ENCODE results near the gene ZC3H8.
"Not testable (repeated sequence)": the region's sequence is repeated elsewhere in the genome, so short reads cannot be mapped to it uniquely, and the experiment has no call there.

The ZC3H8 gene

GRCh38 chr2:112217854-112218253 is 37.0 kb downstream of the ZC3H8 start:
- no peak overlapping the region for H3K27ac ChIP-seq (ENCODE audit: low read length)
- H3K27me3 ChIP-seq (ENCODE audit: low read depth, low read length), result no peaks in the 10 kb centered on the region
- H3K9me3 ChIP-seq (ENCODE audit: control insufficient read depth in 1 of 2, low read length in 2 of 2), result no peaks in the 10 kb centered on the region
- no peak overlapping the region for H3K4me3 ChIP-seq (ENCODE audit: low read depth in 1 of 2, low read length in 2 of 2)
- H3K36me3 ChIP-seq (ENCODE audit: control insufficient read depth in 1 of 2, insufficient read depth in 2 of 2, low read length in 2 of 2), result peaks cover 3 to 7% of the 10 kb centered on the region in 2 donors
- H3K4me1 ChIP-seq (ENCODE audit: control insufficient read depth in 1 of 2, insufficient read depth in 2 of 2, low read length in 2 of 2), result no peaks in the 10 kb centered on the region

DNA sequence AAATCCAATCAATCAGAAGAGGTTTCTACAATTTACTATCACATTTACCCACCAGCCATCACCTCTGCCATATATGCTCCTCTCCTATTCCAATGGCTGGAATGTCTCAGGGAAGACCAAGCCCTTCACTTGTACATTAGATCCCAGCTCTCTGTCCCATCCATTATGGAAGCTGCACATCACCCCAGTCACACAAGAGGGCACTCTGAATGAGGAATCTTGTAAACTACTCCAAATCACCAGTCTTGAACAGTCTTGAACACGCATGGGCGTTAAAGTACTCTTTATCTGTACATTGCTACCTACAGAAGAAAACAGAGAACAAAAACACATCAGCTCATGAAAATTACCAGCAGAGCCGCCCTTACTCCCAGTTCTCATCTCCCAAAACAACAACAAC is 38.7 kb downstream of the ZC3H8 start:
- Histone ChIP-seq H3K9me3 (ENCODE audit: control insufficient read depth in 1 of 2, low read length in 2 of 2) (no peaks in the 10 kb centered on the region), H3K27me3 (ENCODE audit: low read depth, low read length) (no peaks in the 10 kb centered on the region), H3K4me3 (ENCODE audit: low read depth in 1 of 2, low read length in 2 of 2) (no peak overlapping the region), H3K27ac (ENCODE audit: low read length) (no peak overlapping the region), H3K4me1 (ENCODE audit: control insufficient read depth in 1 of 2, insufficient read depth in 2 of 2, low read length in 2 of 2) (no peaks in the 10 kb centered on the region), H3K36me3 (ENCODE audit: control insufficient read depth in 1 of 2, insufficient read depth in 2 of 2, low read length in 2 of 2) (peaks cover 6 to 13% of the 10 kb centered on the region in 2 donors)

DNA sequence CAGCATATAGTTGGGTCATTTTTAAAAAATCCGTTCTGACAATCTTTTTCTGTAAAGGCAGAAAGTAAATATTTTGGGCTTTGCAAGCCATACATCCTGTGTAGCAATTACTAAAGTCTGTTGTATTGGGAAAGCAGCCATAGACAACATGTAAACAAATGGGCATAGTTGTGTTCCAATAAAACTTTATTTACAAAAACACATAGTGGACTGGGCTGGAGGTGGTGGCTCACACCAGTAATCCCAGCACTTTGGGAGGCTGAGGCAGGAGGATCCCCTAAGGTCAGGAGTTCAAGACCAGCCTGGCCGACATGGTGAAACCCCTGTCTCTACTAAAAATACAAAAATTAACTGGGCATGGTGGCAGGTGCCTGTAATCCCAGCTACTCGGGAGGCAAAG is 46.9 kb downstream of the ZC3H8 start:
- H3K4me1 ChIP-seq (ENCODE audit: control insufficient read depth in 1 of 2, insufficient read depth in 2 of 2, low read length in 2 of 2); H3K36me3 ChIP-seq (ENCODE audit: control insufficient read depth in 1 of 2, insufficient read depth in 2 of 2, low read length in 2 of 2); H3K9me3 ChIP-seq (ENCODE audit: control insufficient read depth in 1 of 2, low read length in 2 of 2); H3K27ac ChIP-seq (ENCODE audit: low read length); H3K27me3 ChIP-seq (ENCODE audit: low read depth, low read length); H3K4me3 ChIP-seq (ENCODE audit: low read depth in 1 of 2, low read length in 2 of 2): not testable (repeated sequence)

DNA sequence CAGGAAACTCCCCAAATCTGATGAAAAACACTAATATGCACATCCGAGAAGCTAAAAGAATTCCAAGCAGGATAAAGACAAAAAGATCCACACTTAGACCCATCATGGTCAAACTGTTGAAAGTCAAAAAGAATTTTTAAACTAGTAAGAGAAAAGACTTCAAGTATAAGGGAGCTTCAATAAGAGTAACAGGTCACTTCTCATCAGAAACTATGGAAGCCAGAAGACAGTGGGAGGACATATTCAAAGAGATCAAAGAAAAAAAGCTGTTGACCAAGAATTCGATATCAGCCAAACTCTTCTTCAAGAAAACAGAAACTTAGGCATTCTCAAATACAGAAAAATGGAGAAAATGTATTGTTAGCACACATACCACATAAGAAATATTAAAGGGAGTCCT is 50.4 kb downstream of the ZC3H8 start:
- Histone ChIP-seq H3K9me3 (ENCODE audit: control insufficient read depth in 1 of 2, low read length in 2 of 2) (peaks cover 0 to 9% of the 10 kb centered on the region in 2 donors), H3K27ac (ENCODE audit: low read length) (no peak overlapping the region), H3K4me3 (ENCODE audit: low read depth in 1 of 2, low read length in 2 of 2) (no peak overlapping the region), H3K36me3 (ENCODE audit: control insufficient read depth in 1 of 2, insufficient read depth in 2 of 2, low read length in 2 of 2) (no peaks in the 10 kb centered on the region), H3K4me1 (ENCODE audit: control insufficient read depth in 1 of 2, insufficient read depth in 2 of 2, low read length in 2 of 2) (no peaks in the 10 kb centered on the region), H3K27me3 (ENCODE audit: low read depth, low read length) (no peaks in the 10 kb centered on the region)

DNA sequence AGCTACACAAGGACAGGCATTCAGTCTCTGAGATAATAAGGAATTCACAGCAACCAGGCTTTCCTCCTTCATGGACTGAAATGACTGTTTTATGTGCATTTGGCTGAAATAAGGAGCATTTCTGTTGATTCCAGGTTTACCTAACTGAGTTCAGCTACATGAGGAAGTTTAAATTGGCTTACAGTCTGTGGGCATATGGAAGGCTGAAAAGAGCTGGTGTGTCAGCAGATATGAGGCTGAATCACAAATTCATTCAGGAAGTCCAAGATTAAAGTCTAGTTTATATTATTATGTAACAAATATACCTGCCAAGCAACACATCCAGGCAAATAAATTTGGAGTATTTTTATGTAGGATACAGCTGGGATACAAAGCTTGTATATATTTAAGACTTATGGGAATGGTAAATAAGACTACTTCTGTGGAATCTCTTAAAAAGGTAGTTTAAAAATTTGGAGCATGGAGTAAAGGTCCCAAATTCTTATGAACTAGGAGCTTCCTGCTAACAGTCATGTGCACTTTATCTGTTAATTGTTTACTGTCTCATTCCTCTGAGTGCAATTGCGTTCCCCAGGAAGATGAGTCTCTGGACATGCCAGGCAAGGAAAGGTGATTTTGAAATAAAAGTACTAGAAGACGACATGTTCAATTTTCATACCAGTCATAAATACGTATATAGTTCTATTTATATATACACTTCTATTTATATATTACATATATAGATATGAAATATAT is 53.0 kb downstream of the ZC3H8 start:
- Histone ChIP-seq H3K4me3 (ENCODE audit: low read depth in 1 of 2, low read length in 2 of 2) (no peak overlapping the region), H3K27me3 (ENCODE audit: low read depth, low read length) (no peaks in the 10 kb centered on the region), H3K4me1 (ENCODE audit: control insufficient read depth in 1 of 2, insufficient read depth in 2 of 2, low read length in 2 of 2) (no peaks in the 10 kb centered on the region), H3K9me3 (ENCODE audit: control insufficient read depth in 1 of 2, low read length in 2 of 2) (peaks cover 0 to 7% of the 10 kb centered on the region in 2 donors), H3K36me3 (ENCODE audit: control insufficient read depth in 1 of 2, insufficient read depth in 2 of 2, low read length in 2 of 2) (no peaks in the 10 kb centered on the region), H3K27ac (ENCODE audit: low read length) (no peak overlapping the region)

DNA sequence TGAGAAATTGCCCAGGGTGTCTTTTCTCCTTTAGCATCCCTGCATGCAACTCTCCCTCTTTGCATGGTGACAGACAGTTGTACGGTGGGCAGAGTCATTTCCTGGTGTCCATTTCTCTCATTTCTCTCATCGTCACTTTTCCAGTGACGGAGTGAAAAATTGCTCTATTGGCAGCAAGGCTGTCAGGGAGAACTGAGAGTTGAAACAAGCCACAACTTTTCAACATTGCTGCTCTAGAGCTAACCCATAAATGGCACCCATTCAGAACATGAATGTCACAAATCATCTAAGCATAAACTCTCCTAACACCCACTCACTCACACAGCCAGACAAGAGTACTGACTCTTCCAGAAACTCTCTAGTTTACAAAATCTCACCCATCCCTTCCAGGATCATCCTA is 55.7 kb downstream of the ZC3H8 start:
- Histone ChIP-seq H3K36me3 (ENCODE audit: control insufficient read depth in 1 of 2, insufficient read depth in 2 of 2, low read length in 2 of 2) (no peaks in the 10 kb centered on the region), H3K27me3 (ENCODE audit: low read depth, low read length) (no peaks in the 10 kb centered on the region), H3K4me3 (ENCODE audit: low read depth in 1 of 2, low read length in 2 of 2) (no peak overlapping the region), H3K27ac (ENCODE audit: low read length) (no peak overlapping the region), H3K4me1 (ENCODE audit: control insufficient read depth in 1 of 2, insufficient read depth in 2 of 2, low read length in 2 of 2) (no peaks in the 10 kb centered on the region), H3K9me3 (ENCODE audit: control insufficient read depth in 1 of 2, low read length in 2 of 2) (peaks cover 0 to 4% of the 10 kb centered on the region in 2 donors)

GRCh38 chr2:112198780-112199179 is 56.1 kb downstream of the ZC3H8 start:
- H3K9me3 ChIP-seq (ENCODE audit: control insufficient read depth in 1 of 2, low read length in 2 of 2), result peaks cover 0 to 4% of the 10 kb centered on the region in 2 donors
- H3K27me3 ChIP-seq (ENCODE audit: low read depth, low read length), result no peaks in the 10 kb centered on the region
- no peaks in the 10 kb centered on the region for H3K4me1 ChIP-seq (ENCODE audit: control insufficient read depth in 1 of 2, insufficient read depth in 2 of 2, low read length in 2 of 2)
- no peaks in the 10 kb centered on the region for H3K36me3 ChIP-seq (ENCODE audit: control insufficient read depth in 1 of 2, insufficient read depth in 2 of 2, low read length in 2 of 2)
- H3K27ac ChIP-seq (ENCODE audit: low read length), result no peak overlapping the region
- H3K4me3 ChIP-seq (ENCODE audit: low read depth in 1 of 2, low read length in 2 of 2), result no peak overlapping the region

- Histone ChIP-seq H3K27me3 (ENCODE audit: low read depth, low read length) (no peaks in the 10 kb centered on the region), H3K27ac (ENCODE audit: low read length) (no peak overlapping the region), H3K4me3 (ENCODE audit: low read depth in 1 of 2, low read length in 2 of 2) (no peak overlapping the region), H3K9me3 (ENCODE audit: control insufficient read depth in 1 of 2, low read length in 2 of 2) (no peaks in the 10 kb centered on the region), H3K4me1 (ENCODE audit: control insufficient read depth in 1 of 2, insufficient read depth in 2 of 2, low read length in 2 of 2) (no peaks in the 10 kb centered on the region), H3K36me3 (ENCODE audit: control insufficient read depth in 1 of 2, insufficient read depth in 2 of 2, low read length in 2 of 2) (no peaks in the 10 kb centered on the region)
Measured at GRCh38 chr2:112197868-112198267, 57.0 kb downstream of the ZC3H8 start.

DNA sequence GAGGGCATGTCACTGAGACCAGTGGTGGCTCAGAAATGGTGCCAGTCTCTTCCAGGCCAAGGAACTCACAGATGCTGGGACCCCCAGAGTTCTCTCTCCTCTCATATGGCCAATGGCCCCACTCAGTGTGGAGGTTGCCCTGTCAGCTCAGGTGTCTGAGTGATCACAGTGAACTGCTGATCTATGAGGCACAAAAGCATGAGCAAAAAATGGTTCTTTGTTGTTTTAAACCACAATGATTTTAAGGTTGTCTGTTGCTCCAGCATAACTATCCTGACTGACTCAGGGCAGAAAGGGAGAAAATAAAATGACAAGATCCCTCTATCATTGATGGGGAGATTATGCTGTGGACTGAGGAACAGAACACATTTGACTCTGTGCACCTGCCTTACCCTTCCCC is 58.9 kb downstream of the ZC3H8 start:
- H3K9me3 ChIP-seq (ENCODE audit: control insufficient read depth in 1 of 2, low read length in 2 of 2), result no peaks in the 10 kb centered on the region
- no peak overlapping the region for H3K4me3 ChIP-seq (ENCODE audit: low read depth in 1 of 2, low read length in 2 of 2)
- no peaks in the 10 kb centered on the region for H3K36me3 ChIP-seq (ENCODE audit: control insufficient read depth in 1 of 2, insufficient read depth in 2 of 2, low read length in 2 of 2)
- H3K27ac ChIP-seq (ENCODE audit: low read length), result no peak overlapping the region
- no peaks in the 10 kb centered on the region for H3K4me1 ChIP-seq (ENCODE audit: control insufficient read depth in 1 of 2, insufficient read depth in 2 of 2, low read length in 2 of 2)
- no peaks in the 10 kb centered on the region for H3K27me3 ChIP-seq (ENCODE audit: low read depth, low read length)

DNA sequence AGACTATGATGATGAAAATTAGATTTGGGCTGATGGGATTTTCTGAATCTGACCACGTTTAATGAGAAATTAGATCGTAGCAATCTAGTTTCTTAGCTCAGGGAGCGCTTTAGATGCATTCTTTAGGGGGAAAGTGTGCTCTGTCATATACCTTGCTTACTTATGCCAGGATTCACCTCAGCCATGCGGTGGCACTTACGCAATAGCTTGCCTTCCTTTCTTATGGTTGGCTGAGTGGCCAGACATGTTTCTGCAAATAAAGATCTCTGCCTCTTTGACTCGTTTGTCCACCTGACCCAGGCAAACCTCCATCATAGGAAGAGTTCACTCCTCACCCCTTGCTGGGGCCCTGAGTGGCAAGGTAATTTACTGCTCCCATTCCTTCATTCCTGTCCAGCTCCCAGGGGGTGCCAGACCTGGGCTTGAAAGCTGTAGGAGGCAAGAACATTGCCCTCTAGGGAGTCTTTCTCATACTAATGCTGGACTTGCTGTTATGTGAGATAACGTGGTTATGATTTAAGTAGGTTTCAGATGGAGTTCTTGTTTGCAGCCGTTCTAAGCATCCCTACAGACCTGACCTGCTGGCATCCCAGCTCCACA is 59.6 kb downstream of the ZC3H8 start:
- H3K9me3 ChIP-seq (ENCODE audit: control insufficient read depth in 1 of 2, low read length in 2 of 2), result no peaks in the 10 kb centered on the region
- no peaks in the 10 kb centered on the region for H3K4me1 ChIP-seq (ENCODE audit: control insufficient read depth in 1 of 2, insufficient read depth in 2 of 2, low read length in 2 of 2)
- no peak overlapping the region for H3K27ac ChIP-seq (ENCODE audit: low read length)
- H3K27me3 ChIP-seq (ENCODE audit: low read depth, low read length), result no peaks in the 10 kb centered on the region
- H3K4me3 ChIP-seq (ENCODE audit: low read depth in 1 of 2, low read length in 2 of 2), result no peak overlapping the region
- H3K36me3 ChIP-seq (ENCODE audit: control insufficient read depth in 1 of 2, insufficient read depth in 2 of 2, low read length in 2 of 2), result no peaks in the 10 kb centered on the region

- Histone ChIP-seq H3K27ac (ENCODE audit: low read length) (no peak overlapping the region), H3K4me3 (ENCODE audit: low read depth in 1 of 2, low read length in 2 of 2) (no peak overlapping the region), H3K36me3 (ENCODE audit: control insufficient read depth in 1 of 2, insufficient read depth in 2 of 2, low read length in 2 of 2) (no peaks in the 10 kb centered on the region), H3K27me3 (ENCODE audit: low read depth, low read length) (no peaks in the 10 kb centered on the region), H3K4me1 (ENCODE audit: control insufficient read depth in 1 of 2, insufficient read depth in 2 of 2, low read length in 2 of 2) (no peaks in the 10 kb centered on the region), H3K9me3 (ENCODE audit: control insufficient read depth in 1 of 2, low read length in 2 of 2) (no peaks in the 10 kb centered on the region)
Measured at GRCh38 chr2:112194482-112194881, 60.4 kb downstream of the ZC3H8 start.

- Histone ChIP-seq H3K27ac (ENCODE audit: low read length) (no peak overlapping the region), H3K4me1 (ENCODE audit: control insufficient read depth in 1 of 2, insufficient read depth in 2 of 2, low read length in 2 of 2) (no peaks in the 10 kb centered on the region), H3K27me3 (ENCODE audit: low read depth, low read length) (no peaks in the 10 kb centered on the region), H3K9me3 (ENCODE audit: control insufficient read depth in 1 of 2, low read length in 2 of 2) (no peaks in the 10 kb centered on the region), H3K4me3 (ENCODE audit: low read depth in 1 of 2, low read length in 2 of 2) (no peak overlapping the region), H3K36me3 (ENCODE audit: control insufficient read depth in 1 of 2, insufficient read depth in 2 of 2, low read length in 2 of 2) (no peaks in the 10 kb centered on the region)
Measured at GRCh38 chr2:112194028-112194427, 60.8 kb downstream of the ZC3H8 start.

All from muscle layer of duodenum (tissue), 2 donors.